T-helper 17 cell (primary cell): ENCODE measurements around the gene MICAL2. TPM values are rescaled to one million over a fixed set of nuclear protein-coding genes. Genes with fewer than 3 reads are reported as not detected.

ENCODE experiments used
- ATAC-seq: fragments of 150-1000 bp; cut with Tn5 transposase; 2 replicates; pipeline ENCODE4 v1.10.0; 2021; ENCODE audit warnings: mild to moderate bottlenecking, moderate library complexity
- DNase-seq, 3 donors: peaks; one replicate each; pipeline versions ENCODE4 v3.0.0 to v3.0.0-alpha.2; 2020 to 2021
- H3K9me3 ChIP-seq: one replicate; pipeline ENCODE4 v1.7.0; 2013; ENCODE audit warnings: low read length, mild to moderate bottlenecking; ENCODE audit not compliant: control insufficient read depth, poor library complexity, severe bottlenecking
- H3K27ac Mint-ChIP-seq: one replicate; pipeline ENCODE4 v1.8.0; 2022; ENCODE audit warnings: mild to moderate bottlenecking, moderate library complexity, mixed read lengths
- H3K27me3 Mint-ChIP-seq: one replicate; pipeline ENCODE4 v1.8.0; 2022; ENCODE audit warnings: mixed read lengths
- H3K36me3 Mint-ChIP-seq: one replicate; pipeline ENCODE4 v1.8.0; 2022; ENCODE audit warnings: low read depth, mixed read lengths
- H3K4me1 Mint-ChIP-seq: one replicate; pipeline ENCODE4 v1.8.0; 2022; ENCODE audit warnings: mild to moderate bottlenecking, mixed read lengths
- H3K4me3 Mint-ChIP-seq: one replicate; pipeline ENCODE4 v1.8.0; 2022; ENCODE audit warnings: mild to moderate bottlenecking, moderate library complexity, mixed read lengths
- total RNA-seq, 4 donors: library from RNA in 2 of 4; stranded (reverse) in 2 of 4; gene quantifications; one replicate each; pipeline ENCODE4 v1.2.3 and lab custom pipeline; 2022 to 2026

The MICAL2 gene
- total RNA-seq, 2 donors from 2014 or later, result 52.0 to 66.9 TPM

DNA sequence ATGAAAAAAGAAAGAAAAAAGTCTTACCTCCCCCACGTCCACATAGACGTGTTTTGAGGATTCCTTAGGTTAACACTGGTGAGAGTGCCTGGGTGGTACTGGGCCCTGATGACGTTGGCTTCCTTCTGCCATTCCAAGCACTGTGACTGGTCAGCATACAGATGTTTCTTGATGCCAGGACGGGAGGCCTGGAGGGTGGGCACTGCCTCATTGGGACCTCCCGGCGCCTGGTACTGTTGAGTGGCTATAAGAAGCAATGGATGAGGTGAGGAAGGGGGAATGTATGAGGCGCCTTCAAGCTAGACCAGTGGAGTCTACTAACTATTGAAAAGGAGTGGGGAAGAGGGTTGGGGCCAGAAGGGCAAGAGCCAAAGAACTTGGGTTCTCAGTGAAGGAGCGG, 45.3 kb downstream of the MICAL2 start:
- Mint-ChIP-seq H3K27me3 (no peaks in the 10 kb centered on the region), H3K4me3 (no peak overlapping the region), H3K4me1 (peaks cover 26% of the 10 kb centered on the region), H3K36me3 (peaks cover 4% of the 10 kb centered on the region), H3K27ac (peak overlapping the region; percentile 79)
- no peaks in the 10 kb centered on the region for H3K9me3 ChIP-seq
- DNase-seq (no peak), ATAC-seq (no peak)

DNA sequence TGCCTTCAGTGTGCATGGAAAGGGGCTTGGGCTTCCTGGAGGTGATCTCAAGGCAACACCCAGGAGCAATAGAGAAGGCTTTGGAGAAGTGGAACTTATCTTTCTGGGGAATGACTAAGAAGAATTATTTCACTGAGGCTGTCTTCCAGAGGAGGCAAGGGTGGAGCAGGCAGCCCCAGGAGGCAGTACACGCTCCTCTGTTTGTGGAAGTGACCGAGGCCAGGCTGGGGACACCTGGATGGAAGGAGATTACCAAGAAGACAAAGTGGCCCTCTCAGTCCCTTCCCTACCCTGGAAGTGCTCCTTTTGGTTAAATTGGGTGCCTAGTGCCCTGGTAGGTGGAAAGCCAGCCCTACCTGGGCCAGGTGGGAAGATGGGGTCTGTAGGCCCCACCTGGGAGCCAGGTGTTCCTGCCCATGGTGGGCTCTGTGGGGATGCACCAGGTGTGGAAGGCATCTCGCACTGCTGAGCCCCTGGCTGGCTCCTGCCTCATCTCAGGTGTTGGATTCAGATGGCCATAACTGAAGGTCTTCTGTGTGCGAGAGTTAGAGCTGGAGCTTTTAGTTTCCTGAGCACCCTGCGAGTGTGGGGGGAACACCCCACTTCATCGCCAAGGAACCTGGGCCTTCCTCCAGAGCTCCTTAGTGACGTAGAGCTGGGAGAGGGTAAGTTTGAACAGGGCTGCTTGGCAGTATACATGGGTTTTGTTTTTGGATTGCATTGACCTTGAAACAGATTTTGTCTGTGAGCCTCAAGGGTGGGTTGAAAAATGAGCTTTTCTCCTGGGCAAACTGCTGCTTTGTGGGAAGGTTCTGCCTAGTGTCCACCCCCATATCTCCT, 46.1 kb downstream of the MICAL2 start:
- H3K36me3 Mint-ChIP-seq, result peaks cover 6% of the 10 kb centered on the region
- H3K4me1 Mint-ChIP-seq, result peaks cover 26% of the 10 kb centered on the region
- peak overlapping the region; percentile 79 for H3K27ac Mint-ChIP-seq
- no peaks in the 10 kb centered on the region for H3K27me3 Mint-ChIP-seq
- no peak for ATAC-seq
- DNase-seq, result no peak
- no peaks in the 10 kb centered on the region for H3K9me3 ChIP-seq
- peak overlapping the region; percentile 25 for H3K4me3 Mint-ChIP-seq

DNA sequence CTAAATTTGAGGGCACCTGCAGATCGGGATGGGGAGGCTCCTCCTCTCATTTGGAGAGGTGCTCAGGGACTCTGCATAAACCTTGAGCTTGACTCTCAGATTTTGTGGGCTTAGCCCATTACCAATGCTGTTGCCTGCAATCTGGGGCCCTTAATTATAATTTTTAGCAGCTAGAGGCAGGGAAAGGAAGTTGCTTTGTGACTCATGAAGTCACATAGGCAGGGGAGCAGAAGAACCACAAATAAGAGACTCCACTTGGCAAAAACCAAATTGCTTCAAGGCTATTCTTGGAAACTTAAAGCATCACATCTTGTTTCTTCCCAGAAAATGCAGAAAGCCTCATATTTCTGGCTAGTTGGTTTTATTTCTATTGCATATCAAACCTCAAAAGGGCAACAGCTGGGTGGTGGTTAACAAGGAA, 46.9 kb downstream of the MICAL2 start:
- DNase-seq (no peak), ATAC-seq (peak; percentile 53)
- Mint-ChIP-seq H3K36me3 (peaks cover 6% of the 10 kb centered on the region), H3K27me3 (no peaks in the 10 kb centered on the region), H3K4me1 (peaks cover 26% of the 10 kb centered on the region), H3K4me3 (peak overlapping the region; percentile 25), H3K27ac (peak overlapping the region; percentile 79)
- no peaks in the 10 kb centered on the region for H3K9me3 ChIP-seq

DNA sequence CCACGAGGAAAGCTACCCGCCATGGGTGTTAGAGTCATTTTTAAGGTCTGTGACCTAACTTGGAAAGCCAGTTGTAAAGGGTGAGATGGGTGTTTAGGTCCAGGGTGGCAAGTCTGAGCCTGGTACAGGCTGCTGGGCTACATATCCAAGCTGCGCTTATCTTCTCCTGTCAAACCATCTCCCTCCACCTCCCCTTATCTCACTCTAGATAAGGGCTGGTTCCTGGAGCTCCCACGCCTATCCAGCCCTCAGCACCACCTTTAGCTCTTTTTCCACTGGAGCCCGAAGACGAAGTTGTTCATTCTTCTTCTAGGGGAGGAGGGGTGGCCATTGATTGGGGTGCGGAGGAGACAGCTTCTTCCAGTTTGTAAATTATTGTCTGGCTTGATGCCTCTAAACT, 48.5 kb downstream of the MICAL2 start:
- H3K9me3 ChIP-seq, result no peaks in the 10 kb centered on the region
- Mint-ChIP-seq H3K27ac (no peak overlapping the region), H3K36me3 (peaks cover 6% of the 10 kb centered on the region), H3K4me3 (no peak overlapping the region), H3K4me1 (peaks cover 25% of the 10 kb centered on the region), H3K27me3 (no peaks in the 10 kb centered on the region)
- DNase-seq (no peak), ATAC-seq (no peak)

DNA sequence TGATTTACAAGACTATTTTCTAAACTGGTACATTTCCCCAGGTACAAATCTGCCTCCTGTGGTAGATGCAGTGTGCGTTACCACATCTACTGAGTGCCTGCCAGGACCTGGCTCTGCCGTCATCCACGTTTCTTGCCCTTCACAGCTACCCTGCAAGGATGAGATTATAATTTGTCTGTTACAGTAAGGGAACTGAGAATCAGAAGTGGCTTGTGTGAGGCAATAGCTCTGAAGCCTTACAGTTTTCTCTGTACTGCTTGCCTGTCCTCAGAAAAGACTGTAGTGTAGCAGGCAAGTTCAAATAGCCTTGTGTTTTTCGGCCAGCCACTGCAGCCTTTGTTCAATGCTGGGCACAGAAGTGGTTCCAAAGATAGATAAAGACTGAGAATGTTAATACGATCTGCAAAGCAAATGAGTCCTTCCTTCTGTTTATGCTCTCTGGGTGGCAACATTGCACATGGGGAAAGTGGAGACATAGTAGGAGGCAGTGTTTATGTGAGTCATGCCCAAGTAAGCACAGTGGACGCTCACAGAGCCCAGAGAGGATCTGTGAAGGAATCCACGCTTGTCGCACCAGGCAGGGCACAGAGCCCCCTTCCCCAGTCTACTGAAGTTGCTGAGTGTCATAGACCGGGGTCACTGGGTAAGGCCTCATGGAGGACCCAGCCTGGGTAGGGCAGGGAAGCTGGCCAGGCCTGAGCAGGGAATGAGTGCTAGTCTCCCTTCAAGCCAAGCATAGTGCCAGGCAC, 49.1 kb downstream of the MICAL2 start:
- H3K27me3 Mint-ChIP-seq, result no peaks in the 10 kb centered on the region
- H3K4me3 Mint-ChIP-seq, result no peak overlapping the region
- peaks cover 6% of the 10 kb centered on the region for H3K36me3 Mint-ChIP-seq
- ATAC-seq (no peak), DNase-seq (no peak)
- no peaks in the 10 kb centered on the region for H3K9me3 ChIP-seq
- peaks cover 25% of the 10 kb centered on the region for H3K4me1 Mint-ChIP-seq
- H3K27ac Mint-ChIP-seq, result peak overlapping the region; percentile 91

DNA sequence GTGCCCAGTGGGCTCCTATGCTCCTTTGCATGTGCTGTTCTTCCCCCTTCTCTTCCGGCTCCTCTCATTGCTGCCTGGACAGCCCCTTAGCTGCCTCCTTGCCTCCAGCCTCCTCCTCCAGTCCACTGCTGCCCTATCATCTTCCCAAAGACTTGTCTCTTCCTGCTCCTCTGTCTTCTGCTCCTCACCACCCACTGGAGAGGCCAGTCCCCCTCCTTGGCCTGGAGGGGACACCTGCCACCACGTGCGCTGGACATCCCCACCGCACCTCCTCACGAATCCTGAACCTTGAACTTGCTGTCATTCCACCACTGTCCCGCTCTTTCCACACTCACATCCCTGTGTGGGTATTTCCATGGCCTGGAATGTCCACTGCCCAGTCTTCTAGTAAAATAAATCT, 49.8 kb downstream of the MICAL2 start:
- Mint-ChIP-seq H3K4me3 (no peak overlapping the region), H3K36me3 (peaks cover 6% of the 10 kb centered on the region), H3K27me3 (no peaks in the 10 kb centered on the region), H3K4me1 (peaks cover 24% of the 10 kb centered on the region), H3K27ac (peak overlapping the region; percentile 91)
- no peak for ATAC-seq
- DNase-seq, result no peak
- H3K9me3 ChIP-seq, result no peaks in the 10 kb centered on the region

DNA sequence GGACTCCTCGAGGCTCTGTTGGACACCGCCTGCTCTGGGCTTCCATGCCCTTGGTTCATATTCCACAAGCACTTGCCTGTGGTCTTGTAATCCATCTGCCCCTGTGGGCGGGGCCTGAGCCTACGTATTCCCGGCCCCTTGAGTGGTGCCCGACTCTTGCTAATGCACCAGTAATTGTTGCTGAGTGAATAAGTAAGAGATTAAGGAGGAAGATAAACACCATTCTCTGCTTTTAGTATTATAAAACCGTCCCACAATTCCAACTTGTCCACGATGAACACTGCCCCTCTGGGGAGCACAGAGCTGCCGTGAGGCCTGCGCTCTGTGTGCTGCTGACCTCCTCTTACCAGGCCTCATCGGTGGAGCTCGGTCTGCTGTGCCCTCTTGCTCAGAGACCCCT, 50.3 kb downstream of the MICAL2 start:
- ATAC-seq (no peak), DNase-seq (no peak)
- no peaks in the 10 kb centered on the region for H3K27me3 Mint-ChIP-seq
- H3K9me3 ChIP-seq, result no peaks in the 10 kb centered on the region
- H3K27ac Mint-ChIP-seq, result peak overlapping the region; percentile 91
- peaks cover 21% of the 10 kb centered on the region for H3K4me1 Mint-ChIP-seq
- H3K36me3 Mint-ChIP-seq, result peaks cover 6% of the 10 kb centered on the region
- no peak overlapping the region for H3K4me3 Mint-ChIP-seq

DNA sequence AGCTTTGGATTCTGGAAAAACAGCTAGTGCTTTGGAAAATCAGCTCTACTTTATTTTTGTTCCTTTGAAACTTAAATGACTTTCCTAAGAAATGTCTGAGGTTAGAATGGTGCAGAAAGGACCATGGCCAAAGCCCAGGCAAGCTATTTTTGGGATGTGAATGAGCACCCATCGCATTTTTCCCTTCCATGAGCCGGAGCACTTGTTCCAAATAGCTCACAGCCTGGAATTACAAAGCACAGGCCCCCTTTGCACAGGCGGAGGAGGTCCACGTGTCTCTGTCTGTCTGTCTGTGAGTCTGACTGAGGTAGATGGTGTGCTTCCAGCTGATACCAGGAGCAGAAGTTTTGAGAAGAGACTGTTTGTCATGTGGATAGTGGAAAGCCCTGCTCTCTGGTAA, 50.7 kb downstream of the MICAL2 start:
- Mint-ChIP-seq H3K4me1 (peaks cover 19% of the 10 kb centered on the region), H3K27ac (no peak overlapping the region), H3K4me3 (no peak overlapping the region), H3K27me3 (no peaks in the 10 kb centered on the region), H3K36me3 (peaks cover 6% of the 10 kb centered on the region)
- ATAC-seq (no peak), DNase-seq (no peak)
- no peaks in the 10 kb centered on the region for H3K9me3 ChIP-seq

DNA sequence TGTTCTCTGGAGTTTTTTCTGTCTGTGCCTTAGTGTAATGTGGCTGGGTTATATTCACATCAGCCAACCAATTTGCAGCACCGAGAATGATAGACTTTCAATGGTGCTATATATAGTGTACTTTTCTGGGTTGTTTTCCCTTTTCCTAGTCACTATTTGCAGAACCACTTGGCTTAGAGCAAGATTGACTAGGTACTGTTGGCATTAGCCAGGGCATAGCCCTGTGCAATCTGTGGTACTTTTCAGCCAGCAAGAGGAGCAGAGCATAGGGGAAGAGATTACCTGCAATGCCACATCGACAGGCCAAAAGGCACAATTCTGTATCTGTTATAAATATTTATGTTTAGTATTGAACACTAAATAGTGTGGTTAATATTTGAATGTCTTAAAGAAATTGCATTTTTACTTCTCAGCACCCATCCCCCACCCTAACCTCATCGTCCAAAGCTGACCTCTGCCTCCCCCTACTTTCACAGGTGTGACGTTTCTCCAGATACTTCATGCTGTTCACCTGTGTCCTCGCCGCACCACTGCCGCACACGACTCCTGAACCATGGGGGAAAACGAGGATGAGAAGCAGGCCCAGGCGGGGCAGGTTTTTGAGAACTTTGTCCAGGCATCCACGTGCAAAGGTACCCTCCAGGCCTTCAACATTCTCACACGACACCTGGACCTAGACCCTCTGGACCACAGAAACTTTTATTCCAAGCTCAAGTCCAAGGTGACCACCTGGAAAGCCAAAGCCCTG, 51.4 kb downstream of the MICAL2 start:
- DNase-seq (no peak), ATAC-seq (no peak)
- Mint-ChIP-seq H3K27me3 (no peaks in the 10 kb centered on the region), H3K4me3 (no peak overlapping the region), H3K36me3 (peaks cover 6% of the 10 kb centered on the region), H3K27ac (no peak overlapping the region), H3K4me1 (peaks cover 22% of the 10 kb centered on the region)
- no peaks in the 10 kb centered on the region for H3K9me3 ChIP-seq

DNA sequence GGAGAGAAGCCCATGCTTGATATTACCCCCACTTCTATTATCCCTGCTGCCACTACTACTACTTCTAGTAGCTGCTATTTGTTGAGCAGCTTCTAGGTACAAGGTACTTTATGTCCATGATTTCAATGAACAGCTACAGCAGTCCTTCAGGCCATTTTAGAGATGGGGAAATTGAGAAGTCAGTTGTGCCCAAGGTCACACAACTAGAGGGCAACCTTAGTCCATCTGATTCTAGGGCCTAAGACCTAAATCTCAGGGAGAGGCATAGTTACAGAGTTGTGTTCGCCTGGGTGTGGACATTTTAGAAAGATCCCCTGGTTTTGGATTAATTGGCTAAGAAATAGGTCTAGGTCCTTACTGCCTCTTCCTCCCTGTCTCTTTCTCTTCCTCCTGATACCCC, 52.3 kb downstream of the MICAL2 start:
- H3K27ac Mint-ChIP-seq, result no peak overlapping the region
- no peak overlapping the region for H3K4me3 Mint-ChIP-seq
- peaks cover 22% of the 10 kb centered on the region for H3K4me1 Mint-ChIP-seq
- no peaks in the 10 kb centered on the region for H3K9me3 ChIP-seq
- ATAC-seq (no peak), DNase-seq (no peak)
- no peaks in the 10 kb centered on the region for H3K27me3 Mint-ChIP-seq
- H3K36me3 Mint-ChIP-seq, result peaks cover 6% of the 10 kb centered on the region

DNA sequence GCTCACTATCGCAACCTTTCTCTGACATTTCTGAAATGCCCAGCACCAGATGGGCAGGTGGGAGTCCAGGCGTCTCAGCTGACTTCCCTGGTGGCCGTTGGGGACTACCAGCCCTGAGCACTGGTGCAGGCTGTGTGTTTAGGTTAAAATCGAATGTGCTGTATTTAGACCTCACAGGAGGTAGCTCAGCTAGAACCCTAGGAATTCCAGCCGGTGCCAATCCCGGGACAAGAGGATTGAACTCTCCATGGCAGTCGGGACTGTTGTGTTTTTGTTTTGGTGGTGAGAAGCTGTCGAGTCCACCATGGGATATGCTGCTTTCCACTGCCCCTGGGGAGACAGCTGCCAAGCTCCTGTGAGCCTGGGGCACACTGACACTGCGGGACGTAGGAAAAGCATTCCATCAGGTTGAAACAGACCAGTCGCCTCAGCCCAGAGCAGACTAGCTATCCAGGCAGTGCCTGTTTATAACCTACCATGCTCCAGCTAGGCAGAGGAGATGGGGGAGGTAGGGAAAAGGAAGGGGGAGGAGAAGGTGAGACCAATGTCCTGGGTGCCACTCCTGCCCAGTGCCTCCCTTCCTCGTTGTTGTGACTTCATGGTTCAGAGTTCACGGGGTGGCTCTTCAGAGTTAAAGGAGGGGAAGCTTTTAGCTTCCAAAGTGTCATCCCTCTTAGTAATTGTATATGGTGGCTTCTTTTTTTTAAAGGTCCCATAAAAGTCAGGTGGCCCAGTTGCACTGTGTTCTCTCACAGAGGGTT, 53.0 kb downstream of the MICAL2 start:
- no peak for DNase-seq
- no peaks in the 10 kb centered on the region for H3K9me3 ChIP-seq
- ATAC-seq, result no peak
- H3K4me1 Mint-ChIP-seq, result peaks cover 26% of the 10 kb centered on the region
- H3K27ac Mint-ChIP-seq, result peak overlapping the region; percentile 9
- H3K36me3 Mint-ChIP-seq, result peaks cover 10% of the 10 kb centered on the region
- H3K27me3 Mint-ChIP-seq, result no peaks in the 10 kb centered on the region
- H3K4me3 Mint-ChIP-seq, result no peak overlapping the region

DNA sequence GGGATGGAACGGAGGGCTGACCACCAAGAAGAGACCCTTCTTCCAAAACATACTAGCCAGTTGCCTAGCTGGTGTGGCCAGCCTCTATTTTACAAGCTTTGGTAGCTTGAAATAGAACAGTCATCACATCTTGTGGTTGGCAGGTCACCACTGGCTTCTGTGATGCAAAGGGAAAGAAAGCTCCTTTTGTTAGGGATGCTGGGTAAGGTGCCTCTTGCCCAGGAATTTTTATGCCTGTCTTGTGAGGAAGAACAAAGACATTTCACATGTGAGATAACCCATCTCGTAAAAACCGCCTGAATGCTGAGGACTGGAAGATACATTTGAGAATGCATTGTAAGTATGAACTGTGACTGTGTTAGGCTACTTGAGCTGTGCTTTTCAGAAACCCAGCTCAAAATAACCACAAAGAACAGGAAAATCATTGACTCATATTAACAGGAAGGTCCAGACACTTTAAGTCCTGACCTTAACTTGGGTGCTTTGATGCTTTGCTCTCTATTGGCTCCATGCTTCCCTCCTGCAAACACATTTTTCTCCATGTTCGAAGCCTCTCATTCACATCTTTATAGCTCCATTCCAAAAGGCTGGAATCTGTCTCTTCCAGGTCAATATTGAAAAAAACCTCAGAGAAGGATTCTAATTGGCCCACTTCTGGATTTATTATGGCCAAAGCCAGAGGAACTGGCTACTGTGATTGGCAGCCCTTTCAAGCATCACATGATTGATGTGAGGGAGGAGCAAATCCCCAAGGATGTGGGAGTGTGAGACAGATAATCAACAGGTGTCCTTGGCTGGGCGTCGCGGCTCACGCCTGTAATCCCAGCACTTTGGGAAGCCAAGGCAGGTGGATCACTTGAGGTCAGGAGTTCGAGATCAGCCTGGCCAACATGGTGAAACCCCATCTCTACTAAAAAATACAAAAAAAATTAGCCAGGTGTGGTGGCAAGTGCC, 53.9 kb downstream of the MICAL2 start:
- Mint-ChIP-seq H3K27me3 (no peaks in the 10 kb centered on the region), H3K4me1 (peaks cover 25% of the 10 kb centered on the region), H3K4me3 (no peak overlapping the region), H3K27ac (peak overlapping the region; percentile 9), H3K36me3 (peaks cover 10% of the 10 kb centered on the region)
- no peaks in the 10 kb centered on the region for H3K9me3 ChIP-seq
- DNase-seq, result no peak
- ATAC-seq, result no peak
